GM19035 (cell line): ENCODE data around the gene ANXA8.

Source experiments
- ATAC-seq: cut with Tn5 transposase; IDR thresholded peaks from one replicate; pipeline ENCODE4 v1.9.1; 2021; ENCODE audit not compliant: unreplicated experiment

The ANXA8 gene

DNA sequence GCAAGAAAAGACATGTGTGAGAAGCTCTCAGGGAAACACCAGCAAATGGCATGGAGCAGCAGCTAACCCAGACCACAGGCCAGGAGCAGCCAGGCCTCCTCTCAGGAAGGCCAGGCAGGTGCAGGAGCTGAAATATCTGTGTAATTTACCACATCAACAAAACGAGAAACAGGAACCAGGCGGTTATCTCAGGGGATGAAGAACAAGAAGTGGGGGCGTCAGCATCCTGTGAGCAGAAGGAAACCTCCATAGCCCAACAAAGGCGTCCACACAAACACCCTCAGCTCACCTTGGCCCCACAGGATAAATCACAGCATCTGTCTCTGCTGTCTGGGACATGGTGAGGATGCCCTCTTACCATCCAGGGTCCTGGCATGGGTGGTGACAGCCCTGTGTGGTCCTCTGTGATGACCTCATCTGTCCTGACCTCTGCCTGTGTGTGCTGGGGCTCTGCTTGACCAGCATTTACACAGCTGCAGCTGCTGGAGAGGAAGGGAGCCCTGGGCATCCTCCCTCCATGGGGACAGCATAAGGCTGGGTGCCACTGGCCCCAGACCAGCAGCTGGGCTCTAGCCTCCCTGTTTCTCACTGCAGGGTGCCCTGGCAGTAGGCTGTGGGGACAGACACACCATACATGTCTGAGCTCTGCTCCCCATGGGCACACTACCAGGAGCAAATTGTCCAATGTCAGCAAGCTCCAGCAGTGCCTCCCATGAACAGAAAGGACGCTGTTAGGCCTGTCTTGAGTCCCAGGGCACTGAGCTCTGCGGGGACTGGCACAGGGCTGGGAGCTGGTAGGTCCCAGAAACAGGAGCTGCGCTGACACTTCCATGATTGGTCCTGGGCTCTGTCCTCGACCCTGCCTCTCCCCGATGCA lies 34.6 kb downstream of the ANXA8 start:
- no peak for ATAC-seq

- ATAC-seq: no peak
These were observed 36.2 kb downstream of the ANXA8 start for GRCh38 chr10:47447705-47448104.

- ATAC-seq: no peak
These were observed 36.7 kb downstream of the ANXA8 start for GRCh38 chr10:47447209-47447608.

DNA sequence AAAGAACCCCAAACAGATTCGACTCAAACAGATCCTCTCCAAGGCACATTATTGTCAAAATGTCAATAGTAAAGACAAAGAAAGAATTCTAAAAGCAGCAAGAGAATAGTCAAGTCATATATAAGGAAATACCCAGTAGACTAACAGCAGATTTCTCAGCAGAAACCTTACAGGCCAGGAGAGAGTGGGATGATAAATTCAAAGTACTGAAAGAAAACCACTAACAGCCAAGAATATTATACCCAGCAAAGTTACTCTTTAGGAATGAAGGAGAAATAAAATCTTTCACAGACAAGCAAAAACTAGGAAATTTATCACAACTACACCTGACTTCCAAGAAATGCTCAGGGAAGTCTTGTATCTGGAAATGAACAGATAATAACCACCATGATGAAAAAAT lies 38.2 kb downstream of the ANXA8 start:
- ATAC-seq: no peak

DNA sequence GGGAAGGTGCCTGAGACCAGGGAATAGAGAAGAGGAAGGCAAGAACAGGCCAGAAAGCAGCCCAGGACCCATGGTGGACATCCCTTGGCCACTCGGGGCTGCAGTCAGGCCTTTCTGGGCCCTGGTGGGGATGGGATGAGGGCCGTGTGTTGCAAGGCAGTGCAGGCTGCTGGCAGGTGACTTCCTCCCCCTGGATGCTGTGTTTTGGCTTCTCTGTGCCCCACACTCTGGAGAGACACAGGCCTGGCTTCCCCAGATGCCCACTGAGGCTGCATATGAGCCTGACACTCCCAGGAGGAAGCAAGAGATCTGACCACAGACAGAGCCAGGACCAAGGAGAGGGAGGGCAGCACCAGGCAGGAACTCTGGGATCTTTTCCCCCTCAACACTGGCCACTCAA lies 39.9 kb downstream of the ANXA8 start:
- ATAC-seq: no peak

GRCh38 chr10:47443145-47443544 lies 40.8 kb downstream of the ANXA8 start:
- ATAC-seq: no peak

GRCh38 chr10:47442351-47442750 lies 41.6 kb downstream of the ANXA8 start:
- ATAC-seq: no peak

GRCh38 chr10:47441938-47442337 lies 42.0 kb downstream of the ANXA8 start:
- ATAC-seq: no peak

- no peak for ATAC-seq
These were observed 43.7 kb downstream of the ANXA8 start for GRCh38 chr10:47440207-47440606.

DNA sequence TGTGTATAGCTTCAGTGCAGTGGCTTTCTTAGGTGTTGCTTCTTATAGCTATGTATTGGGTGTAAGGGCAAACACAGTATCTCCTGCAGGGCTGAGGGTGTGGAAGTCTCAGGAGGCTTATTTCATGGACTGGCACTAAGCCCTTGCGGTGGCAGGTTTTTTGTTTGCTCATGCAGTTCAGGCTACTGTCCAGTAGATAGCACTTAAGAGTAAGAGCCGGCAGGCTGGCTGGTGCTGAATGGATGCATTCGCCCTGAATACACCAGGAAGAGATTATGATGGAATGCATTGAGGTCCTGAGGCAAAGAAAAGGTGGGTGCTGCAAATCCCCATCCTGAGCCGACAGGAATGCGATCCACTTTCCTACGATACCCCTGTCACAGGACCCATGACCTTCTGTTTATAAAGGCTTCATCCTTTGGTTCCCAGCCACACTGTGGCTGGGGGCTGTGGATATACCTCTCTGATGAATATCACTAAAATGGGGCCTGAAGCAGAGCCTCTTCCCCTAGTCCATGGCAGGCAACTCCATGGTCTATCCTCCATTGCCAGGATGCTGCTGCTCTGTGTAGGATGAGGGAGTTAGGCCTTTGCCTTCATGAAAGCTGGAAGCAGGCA lies 44.9 kb downstream of the ANXA8 start:
- ATAC-seq: no peak

GRCh38 chr10:47435081-47435480 lies 48.8 kb downstream of the ANXA8 start:
- no peak for ATAC-seq

- no peak for ATAC-seq
These were observed 58.0 kb downstream of the ANXA8 start for GRCh38 chr10:47425813-47426419.

GRCh38 chr10:47424231-47424630 lies 59.7 kb downstream of the ANXA8 start:
- ATAC-seq: no peak

GRCh38 chr10:47423476-47423875 lies 60.4 kb downstream of the ANXA8 start:
- no peak for ATAC-seq

DNA sequence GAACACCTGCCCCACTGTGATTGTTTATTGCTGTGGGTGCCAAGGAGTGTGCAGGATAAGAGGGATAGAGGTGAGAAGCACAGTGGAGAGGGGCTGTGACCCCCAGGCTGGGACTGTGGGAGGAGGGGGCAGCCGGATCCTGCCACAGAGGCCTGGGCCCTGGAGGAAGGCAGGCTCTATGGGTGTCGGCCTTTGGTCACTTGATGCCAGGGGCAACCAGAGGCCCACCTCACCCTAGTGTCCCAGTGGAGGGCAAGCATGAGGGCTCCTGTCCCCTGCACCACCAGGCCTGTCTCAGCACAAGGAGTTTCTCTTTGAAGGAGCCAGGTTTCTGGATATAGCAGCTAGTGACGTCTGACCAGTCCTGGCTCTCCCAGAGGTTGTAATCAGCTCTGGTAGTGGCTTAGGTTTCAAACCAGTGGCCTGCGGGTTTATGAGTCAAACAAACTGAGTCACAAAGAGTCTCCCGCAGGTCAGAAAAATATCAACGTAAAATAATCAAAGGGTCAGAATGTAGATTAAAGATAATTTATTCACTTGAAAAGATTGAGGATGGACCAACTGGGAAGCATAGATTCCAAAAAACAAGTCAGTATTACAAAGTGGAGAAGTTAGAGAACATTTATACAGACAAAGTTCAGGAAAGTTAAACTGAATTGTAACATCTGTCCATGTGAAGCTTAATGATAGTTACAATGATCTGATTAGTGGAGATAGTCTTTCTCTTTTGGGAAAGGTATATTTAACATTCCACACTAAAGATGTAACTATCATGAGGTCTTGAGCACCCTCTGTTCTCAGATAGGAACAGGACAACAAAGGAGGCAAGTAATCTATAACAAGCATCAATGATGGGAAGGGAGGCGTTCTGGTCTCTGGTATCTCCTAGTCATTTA lies 62.6 kb downstream of the ANXA8 start:
- ATAC-seq: no peak

GRCh38 chr10:47420305-47421056 lies 63.4 kb downstream of the ANXA8 start:
- ATAC-seq: no peak

DNA sequence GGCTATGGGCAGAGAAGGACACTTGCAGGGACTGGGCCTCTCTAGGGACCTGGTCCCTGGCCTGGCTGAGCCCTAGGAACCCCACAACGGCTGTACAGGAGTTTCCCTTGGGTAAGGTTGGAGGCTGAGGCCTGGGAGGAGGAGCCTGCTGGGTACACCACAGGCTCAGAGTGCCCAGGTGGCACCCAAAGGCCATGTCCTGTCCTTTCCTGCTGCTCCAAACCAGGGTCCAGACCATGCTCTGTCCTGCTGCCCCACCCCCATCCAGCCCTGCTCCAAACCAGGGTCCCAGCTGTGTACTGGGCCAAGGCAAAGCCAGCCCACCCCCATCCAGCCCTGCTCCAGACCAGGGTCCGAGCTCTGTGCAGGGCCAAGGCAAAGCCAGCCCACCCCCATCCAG lies 64.5 kb downstream of the ANXA8 start:
- ATAC-seq: no peak

- ATAC-seq: no peak
These were observed 64.9 kb downstream of the ANXA8 start for GRCh38 chr10:47418966-47419365.

DNA sequence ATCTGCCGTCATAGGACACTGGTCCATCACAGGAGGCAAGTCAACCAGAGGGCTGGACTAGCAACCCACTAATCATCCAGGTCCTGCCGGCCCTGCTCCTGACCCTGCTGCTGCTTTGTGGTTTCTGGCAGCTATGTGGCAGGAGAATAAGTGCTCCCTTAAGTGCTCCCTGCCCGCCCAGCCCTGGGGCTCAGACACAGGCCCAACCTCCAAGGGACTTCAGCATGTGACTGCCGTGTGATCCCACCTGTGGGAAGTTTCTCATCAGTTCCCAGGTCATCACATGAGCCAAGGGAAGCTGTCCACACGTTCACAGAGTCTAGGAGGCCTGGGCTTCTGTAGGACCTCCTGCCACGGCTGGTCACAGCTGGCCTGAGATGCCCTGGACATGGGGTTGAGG lies 65.6 kb downstream of the ANXA8 start:
- no peak for ATAC-seq
